HG03439 (cell line): ENCODE results near the gene NDUFS4.
"Not testable (repeated sequence)": the region's sequence is repeated elsewhere in the genome, so short reads cannot be mapped to it uniquely, and the experiment has no call there.

Experiments used
- ATAC-seq: cut with Tn5 transposase; IDR thresholded peaks from one replicate; pipeline ENCODE4 v1.9.1; 2021; ENCODE audit warnings: mild to moderate bottlenecking, moderate library complexity; ENCODE audit not compliant: unreplicated experiment

The NDUFS4 gene

DNA sequence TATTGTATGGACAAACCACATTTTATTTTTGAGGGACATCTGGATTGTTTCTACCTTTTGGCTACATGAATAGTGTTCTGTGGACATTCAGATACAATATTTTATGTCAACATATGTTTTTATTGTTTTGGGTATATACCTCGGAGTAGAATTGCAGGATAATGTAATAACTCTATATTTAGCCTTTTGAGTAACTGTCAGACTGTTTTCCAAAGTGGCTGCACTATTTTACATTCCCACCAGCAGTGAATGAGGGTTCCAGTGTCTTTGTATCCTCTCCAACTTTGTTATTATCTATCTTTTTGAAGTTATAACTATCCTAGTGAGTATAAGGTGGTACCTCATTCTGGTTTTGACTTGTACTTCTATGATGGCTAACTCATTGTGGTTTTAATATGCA is 11.0 kb downstream of the NDUFS4 start:
- ATAC-seq, result no peak

DNA sequence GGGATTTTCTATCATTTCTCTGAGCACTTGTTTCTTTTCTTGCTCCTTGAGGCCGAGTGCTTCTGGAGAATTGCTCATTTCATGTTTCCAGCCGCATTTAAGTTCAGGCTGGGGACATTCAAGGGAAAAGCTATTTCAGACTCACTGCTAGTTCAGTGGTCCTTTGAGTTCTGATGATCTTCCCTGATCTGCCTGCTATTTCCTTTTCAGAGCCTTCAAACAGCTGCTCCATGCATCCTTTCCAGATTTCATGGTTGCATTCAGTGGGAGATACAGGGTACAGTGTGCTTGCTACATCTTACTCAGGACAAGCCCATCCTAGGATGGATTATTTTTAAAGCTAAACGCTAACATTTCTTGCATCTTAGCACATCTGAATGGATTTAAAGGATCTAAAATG is 14.7 kb downstream of the NDUFS4 start:
- no peak for ATAC-seq

DNA sequence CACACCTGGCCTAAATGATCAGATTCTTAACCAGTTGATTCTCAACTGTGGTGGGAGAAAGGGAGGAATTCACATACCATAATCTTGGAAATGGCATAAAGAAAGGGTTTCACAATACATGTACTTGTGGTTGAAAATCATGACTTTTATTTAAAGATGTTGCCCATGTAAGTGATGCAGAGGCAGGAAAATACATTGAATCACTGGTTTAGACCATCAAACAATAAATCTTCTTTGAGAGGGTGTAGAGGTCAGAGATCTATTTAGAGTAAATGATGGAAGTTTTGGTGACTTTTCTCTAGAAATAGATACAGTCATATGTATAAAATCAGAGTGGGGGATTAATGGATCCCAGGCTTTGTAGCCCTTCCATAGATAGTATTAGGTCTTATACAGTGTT is 15.4 kb downstream of the NDUFS4 start:
- no peak for ATAC-seq

DNA sequence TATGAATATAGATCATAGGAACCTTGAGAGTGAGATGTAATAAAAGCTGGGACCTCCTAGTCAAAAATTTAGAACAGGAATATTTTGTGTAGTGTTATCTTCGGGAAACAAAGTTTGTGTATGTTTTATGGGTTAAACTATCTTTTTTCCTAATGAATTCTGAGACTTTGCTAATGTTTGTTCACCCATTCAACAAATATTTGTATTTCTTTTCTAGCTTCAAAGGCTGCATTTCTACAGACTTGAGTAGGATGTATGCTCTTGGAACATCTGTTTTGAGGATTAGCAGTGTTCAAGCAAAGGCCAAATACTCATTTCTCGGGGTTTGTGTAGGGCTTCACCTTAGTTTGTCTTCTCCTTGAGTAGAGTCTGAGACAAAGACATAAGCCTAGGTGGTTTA is 16.2 kb downstream of the NDUFS4 start:
- ATAC-seq, result no peak

DNA sequence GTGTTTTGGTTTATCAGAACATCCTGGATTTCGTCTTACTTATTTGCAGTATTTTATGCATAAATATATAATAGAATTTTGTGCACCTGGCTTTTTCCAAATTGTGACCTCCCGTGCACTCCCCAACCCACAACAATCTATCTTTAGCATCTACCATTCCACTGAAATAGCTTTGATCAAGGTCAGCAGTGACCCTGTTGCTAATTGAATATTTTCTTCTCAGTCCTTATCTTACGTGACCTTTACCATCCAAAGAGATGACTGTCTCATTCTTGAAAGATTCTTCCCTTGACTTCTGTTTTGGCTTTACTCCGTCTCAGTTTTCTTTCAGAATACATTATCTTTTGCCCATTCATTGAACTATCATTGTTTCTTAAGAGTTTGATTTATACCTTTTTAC is 18.4 kb downstream of the NDUFS4 start:
- no peak for ATAC-seq

DNA sequence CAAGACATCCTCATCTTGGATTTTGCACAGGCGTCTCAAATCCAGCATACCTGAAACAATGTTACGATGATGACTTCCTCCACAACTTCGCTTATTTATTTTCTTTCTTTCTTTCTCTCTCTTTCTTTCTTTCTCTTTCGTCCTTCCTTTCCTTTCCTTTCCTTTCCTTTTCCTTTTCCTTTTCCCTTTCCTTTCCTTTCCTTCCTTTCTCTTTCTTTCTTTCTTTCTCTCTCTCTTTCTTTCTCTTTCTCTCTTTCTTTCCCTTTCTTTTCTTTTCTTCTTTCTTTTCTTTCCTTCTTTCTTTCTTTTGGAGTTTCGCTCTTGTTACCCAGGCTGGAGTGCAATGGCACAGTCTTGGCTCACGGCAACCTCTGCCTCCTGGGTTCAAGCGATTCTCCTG is 20.1 kb downstream of the NDUFS4 start:
- no peak for ATAC-seq

DNA sequence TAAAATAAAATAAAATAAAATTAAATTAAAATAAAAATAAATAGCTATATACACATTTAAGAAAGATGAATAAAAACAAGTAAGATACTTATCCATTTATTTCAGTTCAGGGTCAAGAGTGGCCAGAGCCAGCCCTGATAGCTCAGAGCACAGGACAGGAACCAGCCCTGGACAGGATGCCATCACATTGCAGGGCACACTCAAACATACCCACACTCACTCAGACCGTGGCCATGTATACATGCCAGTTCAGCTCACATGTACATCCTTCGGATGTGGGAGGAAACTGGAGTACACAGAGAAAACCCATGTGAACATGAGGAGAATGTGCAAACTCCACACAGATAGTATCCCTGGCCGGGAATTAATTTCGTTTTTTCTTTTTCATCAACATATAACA is 21.8 kb downstream of the NDUFS4 start:
- no peak for ATAC-seq

DNA sequence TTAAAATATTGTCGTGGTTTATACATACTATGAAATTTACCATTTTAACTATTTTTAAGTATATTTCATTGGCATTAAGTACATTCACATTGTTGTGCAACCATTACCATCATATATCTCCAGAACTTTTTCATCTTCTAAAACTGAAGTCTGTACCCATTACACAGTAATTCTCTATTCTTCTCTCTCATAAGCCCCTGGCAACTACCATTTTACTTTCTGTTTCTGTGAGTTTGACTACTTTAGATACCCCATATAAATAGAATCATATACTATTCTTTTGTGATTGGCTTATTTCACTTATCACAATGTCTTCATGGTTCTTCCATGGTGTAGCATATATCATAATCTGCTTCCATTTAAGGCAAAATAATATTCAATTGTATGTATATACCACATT is 30.3 kb downstream of the NDUFS4 start:
- no peak for ATAC-seq

DNA sequence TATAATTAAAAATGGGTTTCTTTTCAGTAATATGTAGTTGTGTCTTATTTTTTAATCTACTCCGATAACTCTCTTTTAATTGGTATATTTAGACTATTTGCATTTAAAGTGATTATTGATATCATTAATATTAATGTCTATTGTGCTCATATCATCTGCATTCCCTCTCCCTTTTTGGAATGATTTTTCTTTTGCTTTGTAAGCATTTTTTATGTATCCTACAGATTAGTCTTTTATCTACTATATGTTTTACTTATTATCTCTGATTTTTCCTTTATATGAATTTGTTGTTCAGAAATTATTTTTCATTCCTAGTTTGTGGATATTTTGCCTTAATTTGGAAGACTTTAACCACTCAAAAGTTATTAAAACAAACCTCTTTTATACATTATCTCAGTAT is 34.0 kb downstream of the NDUFS4 start:
- no peak for ATAC-seq

DNA sequence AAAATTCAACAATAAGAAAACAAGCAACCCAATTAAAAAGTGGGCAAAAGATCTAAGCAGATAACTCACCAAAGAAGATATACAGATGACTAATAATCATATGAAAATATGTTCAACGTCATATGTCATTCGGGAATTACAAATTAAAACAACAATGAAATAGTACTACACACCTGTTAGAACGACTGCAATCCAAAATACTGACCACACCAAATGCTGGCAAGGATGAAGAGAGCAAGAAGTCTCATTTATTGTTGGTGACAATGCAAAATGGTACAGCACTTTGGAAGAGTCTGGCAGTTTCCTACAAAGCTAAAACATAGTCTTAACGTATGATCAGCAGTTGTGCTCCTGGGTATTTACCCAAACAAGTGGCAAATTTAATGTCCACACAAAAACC is 37.5 kb downstream of the NDUFS4 start:
- no peak for ATAC-seq

DNA sequence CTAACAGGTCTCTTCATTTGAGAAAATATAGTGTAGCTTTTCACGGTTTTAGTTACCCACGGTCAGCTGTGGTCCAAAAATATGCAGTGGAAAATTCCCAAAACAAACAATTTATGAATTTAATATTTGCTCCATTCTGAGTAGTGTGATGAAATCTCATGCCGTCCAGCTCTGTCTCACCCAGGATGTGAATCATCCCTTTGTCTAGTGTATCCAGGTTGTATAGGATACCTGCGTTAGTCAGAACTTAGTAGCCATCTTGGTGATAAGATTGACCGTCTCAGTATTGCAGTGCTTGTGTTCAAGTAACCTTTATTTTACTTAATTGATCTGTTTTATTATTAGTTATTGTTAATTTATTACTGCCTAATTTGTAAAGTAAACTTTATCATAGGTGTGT is 41.1 kb downstream of the NDUFS4 start:
- no peak for ATAC-seq

DNA sequence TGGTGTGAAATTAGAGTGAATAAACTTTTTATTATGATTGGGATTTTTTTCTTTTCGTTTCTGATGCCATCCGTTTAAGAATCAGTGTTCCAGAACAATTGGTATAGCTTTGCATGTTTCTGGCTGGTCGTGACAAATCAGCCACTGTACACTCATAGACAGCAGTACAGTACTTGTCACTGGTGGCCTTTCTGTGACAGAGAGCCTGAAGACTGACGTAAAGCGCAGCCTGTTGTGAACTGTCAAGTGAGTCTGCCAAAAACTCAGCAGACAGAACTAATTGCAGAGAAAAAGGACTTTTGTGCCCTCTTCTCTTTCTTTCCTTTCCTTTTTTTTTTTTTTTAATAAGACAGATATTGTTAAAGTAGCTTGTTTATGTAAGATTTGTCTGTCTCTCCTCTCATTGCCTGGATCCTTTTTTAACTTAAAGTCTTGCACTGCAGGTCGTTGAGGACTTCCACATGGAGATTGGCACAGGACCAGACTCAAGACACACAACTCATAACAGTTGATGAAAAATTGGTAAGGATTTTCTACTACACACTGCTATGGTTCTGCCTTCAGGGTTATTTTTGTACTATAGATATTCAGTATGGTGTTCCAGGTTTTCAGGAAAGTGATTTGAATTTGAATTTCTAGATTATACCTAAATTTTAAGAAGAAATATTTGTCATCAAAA is 42.7 kb downstream of the NDUFS4 start:
- no peak for ATAC-seq

DNA sequence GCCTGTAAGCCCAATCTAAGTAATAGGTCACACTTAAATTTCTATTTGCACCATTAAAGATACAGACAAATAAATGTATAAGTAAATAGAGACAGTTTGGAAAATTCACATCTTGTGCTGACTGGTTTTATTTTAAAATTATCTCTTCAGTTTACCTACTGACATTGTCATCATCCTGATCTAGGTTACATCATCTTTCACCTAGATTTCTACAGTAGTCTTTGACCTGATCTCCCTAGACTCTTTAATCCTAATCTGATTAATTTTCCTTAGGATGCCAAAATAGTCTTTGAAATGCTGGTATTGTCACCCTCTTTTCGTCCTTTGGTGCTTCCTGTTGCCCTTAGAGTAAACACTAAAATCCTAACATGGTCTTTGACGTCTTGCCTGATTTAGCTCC is 43.9 kb downstream of the NDUFS4 start:
- no peak for ATAC-seq

DNA sequence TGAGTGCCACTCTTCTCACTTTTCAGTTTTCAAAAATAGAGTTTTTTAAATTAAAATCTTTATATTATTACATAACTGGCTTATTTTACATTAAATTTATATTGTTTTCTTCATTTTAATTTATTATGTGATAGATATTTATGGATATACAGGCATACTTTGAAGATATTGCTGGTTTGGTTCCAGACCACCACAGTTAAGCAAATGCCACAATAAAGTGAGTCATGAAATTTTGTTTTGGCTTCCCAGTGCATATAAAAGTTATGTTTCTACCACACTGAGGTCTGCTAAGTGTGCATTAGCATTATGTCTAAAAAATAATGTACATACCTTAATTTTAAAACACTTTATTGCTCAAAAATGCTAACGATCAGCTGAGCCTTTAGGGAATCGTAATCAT is 47.4 kb downstream of the NDUFS4 start:
- no peak for ATAC-seq

DNA sequence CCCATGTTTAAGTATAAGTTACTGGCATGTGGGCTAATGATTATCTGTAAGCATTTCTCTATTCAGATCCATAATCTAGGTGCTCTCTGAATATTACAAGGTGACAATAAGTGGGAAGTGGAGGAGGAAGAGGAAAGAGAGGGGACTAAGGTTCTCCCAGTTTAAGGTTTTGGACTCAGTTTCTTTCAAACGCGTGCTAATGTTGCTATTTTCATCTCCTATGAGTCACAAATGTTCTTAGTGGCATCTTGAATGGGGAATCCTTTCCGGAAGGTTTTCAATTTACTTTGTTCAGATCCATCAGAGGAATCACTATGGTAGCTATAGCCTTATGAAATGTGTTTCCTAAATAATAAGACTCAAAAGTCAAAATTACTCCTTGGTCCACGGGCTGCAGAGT is 48.5 kb downstream of the NDUFS4 start:
- not testable (repeated sequence) for ATAC-seq

DNA sequence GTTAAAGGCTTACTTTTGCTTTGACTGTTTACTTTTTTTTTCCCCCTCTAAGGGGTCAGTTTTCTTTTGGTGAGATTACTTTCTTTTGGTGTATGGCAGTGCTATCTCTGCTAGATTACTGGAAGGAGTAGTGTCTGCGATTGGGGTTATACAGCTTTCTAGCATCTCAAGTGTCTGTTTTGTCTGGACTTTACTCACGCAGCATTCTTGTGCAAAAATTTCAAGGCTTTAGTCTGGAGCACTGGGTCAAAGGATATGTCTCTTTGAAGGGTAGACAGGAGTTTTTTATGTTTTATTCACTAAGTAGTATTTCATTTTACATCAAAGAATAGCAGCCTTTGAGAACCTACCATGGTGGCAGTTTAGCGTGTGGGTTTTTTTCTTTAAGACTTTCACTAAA is 52.6 kb downstream of the NDUFS4 start:
- ATAC-seq, result no peak

DNA sequence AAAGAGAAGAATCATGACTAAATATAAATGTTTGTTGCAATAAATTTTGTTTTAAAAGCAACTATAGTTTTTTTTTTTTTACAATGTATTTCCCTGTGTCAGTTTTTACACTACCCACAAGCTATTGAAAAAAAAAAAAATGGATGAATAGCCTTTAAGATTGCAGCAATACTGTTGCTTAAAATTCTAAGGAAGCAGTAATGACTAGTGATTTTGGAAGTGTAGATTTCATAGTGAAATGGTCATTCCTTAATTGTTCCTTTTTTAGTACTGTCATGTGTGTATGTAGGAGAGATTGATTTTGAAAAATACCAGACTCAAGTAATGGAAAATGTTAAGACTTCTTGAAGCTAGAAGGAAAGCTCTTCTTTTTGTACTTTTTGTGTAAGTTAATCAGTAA is 53.1 kb downstream of the NDUFS4 start:
- ATAC-seq, result no peak

DNA sequence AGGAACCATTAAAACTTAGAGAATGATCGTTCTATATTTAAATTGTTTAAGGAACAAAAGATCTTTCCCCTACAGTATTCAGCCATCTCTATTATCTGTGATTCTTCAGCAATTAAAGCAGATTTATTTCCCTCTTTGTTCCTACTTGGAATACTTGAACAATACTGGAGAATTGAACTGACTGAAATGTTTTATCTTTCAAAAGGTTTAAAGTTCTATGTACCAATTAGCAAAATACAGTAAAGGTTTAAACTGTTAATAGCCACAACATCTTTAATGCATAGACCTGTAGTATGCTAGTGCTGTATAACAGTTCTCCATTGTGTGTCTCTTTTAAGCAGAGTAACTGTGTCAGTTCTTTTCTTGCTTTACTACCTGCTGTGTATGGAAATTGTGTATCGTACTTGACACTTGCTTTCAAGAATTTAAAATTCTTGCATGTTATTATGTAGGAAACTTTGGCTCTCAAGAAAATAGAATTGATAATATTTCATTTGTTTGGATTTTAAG is 54.0 kb downstream of the NDUFS4 start:
- no peak for ATAC-seq

DNA sequence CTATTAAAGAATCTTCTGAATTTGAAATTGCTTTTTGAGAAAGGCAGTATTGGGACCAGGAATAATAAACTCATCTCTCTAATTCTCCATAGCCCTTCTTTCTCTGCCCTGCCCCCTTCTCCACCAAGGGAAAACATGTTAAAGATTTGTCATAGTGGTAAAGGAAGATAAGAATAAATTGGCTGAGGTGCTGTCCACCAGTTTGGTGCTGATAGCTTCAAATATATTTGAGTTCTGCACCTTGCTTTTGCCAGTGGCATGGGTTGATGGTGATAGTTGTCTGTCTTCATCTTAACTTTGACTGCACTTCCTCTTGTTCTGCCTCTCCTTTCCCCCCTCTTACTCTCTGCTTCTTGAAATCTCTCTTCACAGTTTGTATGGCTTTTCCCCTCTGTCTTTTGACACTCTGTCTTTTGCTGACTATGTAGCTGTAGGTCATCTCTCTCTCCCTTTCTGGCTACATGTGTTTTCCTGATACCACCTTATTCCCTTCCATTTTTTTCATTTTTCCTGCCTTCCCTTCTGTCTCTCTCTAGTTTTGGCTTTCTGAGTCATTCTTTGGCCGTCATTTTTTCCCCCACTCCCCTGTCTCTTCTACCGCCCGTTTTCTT is 56.6 kb downstream of the NDUFS4 start:
- ATAC-seq, result no peak

DNA sequence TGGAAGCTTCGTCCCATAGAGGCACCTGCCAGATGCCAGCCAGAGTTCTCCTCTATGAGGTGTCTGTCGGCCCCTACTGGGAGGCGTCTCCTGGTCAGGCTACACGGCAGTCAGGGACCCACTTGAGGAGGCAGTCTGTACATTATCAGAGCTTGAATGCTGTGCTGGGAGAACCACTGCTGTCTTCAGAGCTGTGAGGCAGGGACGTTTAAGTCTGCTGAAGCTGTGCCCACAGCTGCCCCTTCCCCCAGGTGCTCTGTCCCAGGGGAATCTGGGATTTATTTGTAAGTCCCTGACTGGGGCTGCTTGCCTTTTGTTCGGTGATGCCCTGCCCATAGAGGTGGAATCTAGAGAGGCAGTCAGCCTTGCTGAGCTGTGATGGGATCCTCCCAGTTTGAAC is 70.8 kb downstream of the NDUFS4 start:
- no peak for ATAC-seq

DNA sequence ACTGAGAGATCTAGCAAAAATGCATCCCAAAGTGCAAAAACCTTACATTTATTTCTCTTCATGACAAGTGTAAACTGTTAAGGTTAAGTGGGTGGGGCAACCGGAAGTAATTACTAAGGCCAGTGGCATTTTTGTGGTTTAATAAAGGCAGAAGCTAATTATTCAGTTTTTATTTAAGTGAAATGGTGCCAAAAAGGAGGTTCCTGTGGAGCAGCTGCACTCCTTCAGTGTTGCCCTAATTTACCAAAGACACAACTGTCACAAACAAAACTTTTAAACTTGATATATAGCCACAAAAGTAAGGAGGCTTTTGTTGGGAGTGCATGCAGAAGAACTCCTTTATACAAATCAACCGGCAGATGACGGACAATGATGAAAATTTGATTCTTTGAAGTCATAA is 81.6 kb downstream of the NDUFS4 start:
- no peak for ATAC-seq

DNA sequence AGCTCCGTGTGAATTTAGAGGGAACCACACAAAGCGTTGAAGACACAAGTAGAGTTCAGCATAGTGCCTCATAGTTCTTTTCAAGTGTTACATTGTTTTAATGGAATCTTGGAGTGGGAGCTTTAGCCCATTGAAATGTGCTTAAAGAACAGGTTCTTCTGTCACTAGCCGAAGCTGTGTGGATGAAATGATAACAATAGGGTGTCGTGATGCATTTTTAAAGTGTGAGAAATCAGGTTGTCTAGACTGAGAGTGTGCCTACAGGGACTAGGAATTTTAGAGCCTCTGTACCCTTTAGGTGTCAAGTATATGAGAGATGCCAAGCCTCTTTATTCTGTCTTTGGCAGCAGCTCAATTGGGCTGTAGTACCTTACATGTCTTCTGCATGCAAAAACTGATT is 83.0 kb downstream of the NDUFS4 start:
- ATAC-seq, result no peak

DNA sequence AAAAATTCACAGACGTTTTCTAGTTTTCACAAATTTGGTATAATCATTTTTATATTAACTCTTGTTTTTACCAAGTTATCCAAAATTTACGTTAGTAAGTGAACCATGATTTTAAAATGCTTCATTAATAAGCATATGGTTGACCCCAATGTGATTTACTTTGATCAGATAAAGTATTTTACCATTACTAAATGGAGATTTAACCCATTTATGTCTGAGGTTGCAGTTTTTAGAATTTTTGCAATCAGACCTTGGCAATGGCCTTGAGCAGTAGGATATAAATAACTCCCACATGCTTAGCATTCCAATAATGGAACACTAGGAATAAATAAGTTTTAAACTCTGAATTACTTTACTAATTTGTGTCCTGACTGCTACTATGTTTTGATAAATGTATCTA is 84.6 kb downstream of the NDUFS4 start:
- no peak for ATAC-seq
